GM23338 (cell line): ENCODE measurements around the gene ECE2. TPM values are rescaled to one million over a fixed set of nuclear protein-coding genes. Genes with fewer than 3 reads are reported as not detected.

Experiments
- ATAC-seq: fragments of 200-7000 bp; cut with Tn5 transposase; 3 replicates; pipeline ENCODE4 v1.9.1; 2020
- DNase-seq: peaks from one replicate; pipeline ENCODE4 v3.0.0-alpha.2; 2015; ENCODE audit warnings: low spot score
- H2AFZ ChIP-seq: fragments of 200-600 bp; sonication (generic); 2 replicates; pipeline ENCODE4 v1.8.0; 2016; ENCODE audit warnings: antibody characterized with exemption, mild to moderate bottlenecking, moderate library complexity
- H3F3A ChIP-seq: fragments of 200-600 bp; sonication (generic); replicated peaks from 2 replicates; pipeline ENCODE4 v1.8.0; 2017; ENCODE audit warnings: antibody characterized with exemption, mixed run types, low read depth
- H3K27ac ChIP-seq: fragments of 200-600 bp; sonication (generic); 2 replicates; pipeline ENCODE4 v1.6.1; 2016; ENCODE audit warnings: low read depth
- H3K27me3 ChIP-seq: fragments of 200-600 bp; sonication (generic); 2 replicates; pipeline ENCODE4 v1.8.0; 2016; ENCODE audit warnings: mild to moderate bottlenecking, mixed run types, moderate library complexity; ENCODE audit not compliant: insufficient read depth
- H3K36me3 ChIP-seq: fragments of 200-600 bp; sonication (generic); 2 replicates; pipeline ENCODE4 v1.8.0; 2016; ENCODE audit warnings: mild to moderate bottlenecking; ENCODE audit not compliant: insufficient read depth
- H3K4me1 ChIP-seq: fragments of 200-600 bp; sonication (generic); 2 replicates; pipeline ENCODE4 v1.8.0; 2016; ENCODE audit warnings: mild to moderate bottlenecking, moderate library complexity; ENCODE audit not compliant: insufficient read depth
- H3K4me2 ChIP-seq: fragments of 200-600 bp; sonication (generic); 2 replicates; pipeline ENCODE4 v1.7.1; 2017; ENCODE audit warnings: mixed run types
- H3K4me3 ChIP-seq: fragments of 200-600 bp; sonication (generic); 2 replicates; pipeline ENCODE4 v1.6.1; 2016; ENCODE audit warnings: mixed run types
- H3K79me2 ChIP-seq: fragments of 200-600 bp; sonication (generic); replicated peaks from 2 replicates; pipeline ENCODE4 v1.8.0; 2017; ENCODE audit warnings: mild to moderate bottlenecking; ENCODE audit not compliant: insufficient read depth
- H3K9me2 ChIP-seq: fragments of 200-600 bp; sonication (generic); 2 replicates; pipeline ENCODE4 v1.8.0; 2017; ENCODE audit not compliant: insufficient read depth
- H4K20me1 ChIP-seq: fragments of 200-600 bp; sonication (generic); replicated peaks from 2 replicates; pipeline ENCODE4 v1.8.0; 2017; ENCODE audit warnings: mild to moderate bottlenecking; ENCODE audit not compliant: insufficient read depth
- H3K27ac Mint-ChIP-seq: 2 replicates; pipeline ENCODE4 v1.8.0; 2020; ENCODE audit warnings: inconsistent platforms, mild to moderate bottlenecking, moderate library complexity, mixed read lengths
- H3K27me3 Mint-ChIP-seq: 3 replicates; pipeline ENCODE4 v1.8.0; 2022; ENCODE audit warnings: low read depth, mild to moderate bottlenecking, moderate library complexity, mixed read lengths, inconsistent platforms; ENCODE audit not compliant: insufficient read depth, poor library complexity
- H3K36me3 Mint-ChIP-seq: 3 replicates; pipeline ENCODE4 v1.8.0; 2021; ENCODE audit warnings: low read depth, mild to moderate bottlenecking, inconsistent platforms, moderate library complexity, mixed read lengths
- H3K4me1 Mint-ChIP-seq: 3 replicates; pipeline ENCODE4 v1.8.0; 2020; ENCODE audit warnings: mild to moderate bottlenecking, inconsistent platforms, mixed read lengths
- H3K4me3 Mint-ChIP-seq: 3 replicates; pipeline ENCODE4 v1.8.0; 2021; ENCODE audit warnings: moderate library complexity, mild to moderate bottlenecking, inconsistent platforms, mixed read lengths
- H3K9me3 Mint-ChIP-seq: 3 replicates; pipeline ENCODE4 v1.8.0; 2020; ENCODE audit warnings: moderate library complexity, mild to moderate bottlenecking, inconsistent platforms, mixed read lengths
- CREB1 ChIP-seq: fragments of 250-450 bp; sonication (Bioruptor Pico); IDR thresholded peaks from 2 replicates; pipeline ENCODE4 v1.5.0; 2020; ENCODE audit warnings: low read depth, mild to moderate bottlenecking, moderate library complexity
- ETS1 ChIP-seq: IDR thresholded peaks from 2 replicates; pipeline ENCODE4 v1.6.1; 2016; ENCODE audit warnings: antibody characterized with exemption
- EZH2 ChIP-seq: fragments of 200-600 bp; sonication (generic); IDR thresholded peaks from one replicate; pipeline ENCODE4 v1.8.0; 2017; ENCODE audit warnings: antibody characterized with exemption, mild to moderate bottlenecking, low read depth; ENCODE audit not compliant: unreplicated experiment
- EZH2phosphoT487 ChIP-seq: fragments of 200-600 bp; sonication (generic); IDR thresholded peaks from one replicate; pipeline ENCODE4 v1.8.1; 2018; ENCODE audit warnings: antibody characterized with exemption; ENCODE audit not compliant: unreplicated experiment
- STAT1 ChIP-seq: IDR thresholded peaks from one replicate; pipeline ENCODE4 v1.6.1; 2016; ENCODE audit warnings: antibody characterized with exemption; ENCODE audit not compliant: unreplicated experiment
- ZNF114 ChIP-seq: fragments of 250-450 bp; sonication (Bioruptor Pico); IDR thresholded peaks from 2 replicates; pipeline ENCODE4 v1.5.0; 2020; ENCODE audit warnings: mild to moderate bottlenecking, moderate library complexity
- polyA plus RNA-seq: library from polyadenylated mRNA; unstranded; fragments of >200 nt; fragmentation: Nextera tagmentation; extraction: Ambion mirVana; gene quantifications from 2 replicates; pipeline ENCODE4 v1.2.1, GENCODE V29; 2016
- total RNA-seq: library from RNA; depleted of rRNA; stranded (reverse); fragments of >200 nt; shearing (Covaris generic); gene quantifications from 2 replicates; pipeline ENCODE4 v1.2.3, GENCODE V29; 2014
- TF ChIP-seq, protein P1 (sequence below), 2 experiments: fragments of 200-600 bp in 1 of 2; sonication (generic) in 1 of 2; conservative IDR thresholded peaks; 2 replicates each; pipeline versions ENCODE4 v1.5.1 to v1.6.1; 2016 to 2017; ENCODE audit warnings: antibody characterized with exemption in 2 of 2, low read depth in 2 of 2, mild to moderate bottlenecking in 2 of 2, moderate library complexity in 1 of 2
- TF ChIP-seq, protein P2 (sequence below): fragments of 250-450 bp; sonication (Bioruptor Pico); IDR thresholded peaks from 2 replicates; pipeline ENCODE4 v1.5.0; 2020; ENCODE audit warnings: mild to moderate bottlenecking, moderate library complexity

The ECE2 gene
- total and polyA plus RNA-seq, 2 experiments from 2014 or later: 0.24 to 0.48 TPM

DNA sequence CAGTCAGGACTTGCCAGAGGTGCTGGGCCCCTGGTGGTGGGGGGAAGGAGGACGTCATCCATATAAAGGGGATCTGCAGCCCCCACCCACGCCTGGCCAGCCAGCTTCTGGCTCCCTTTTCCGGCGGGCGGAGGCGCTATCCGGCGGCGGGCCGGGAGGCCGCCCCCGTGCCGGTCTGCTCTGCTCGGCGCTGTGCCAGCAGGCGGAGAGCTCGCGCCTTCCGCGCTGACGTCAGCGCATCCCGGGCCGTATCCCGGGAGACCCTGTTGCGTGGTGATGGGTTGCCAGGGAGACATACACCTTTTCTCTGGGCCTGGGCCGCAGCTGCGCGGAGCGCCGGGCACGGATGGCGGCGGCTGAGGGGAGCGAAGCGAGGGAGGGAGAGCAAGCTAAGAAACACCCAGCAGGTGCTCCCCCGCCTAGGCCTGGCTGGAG is 62.7 kb downstream of the ECE2 start:
- DNase-seq (peak; percentile 93), ATAC-seq (peak; percentile 61)
- Histone ChIP-seq H3K4me1 (peaks cover 27% of the 10 kb centered on the region), H3K36me3 (0 out of 2 replicates have a peak, but pooled peaks cover 9% of the 10 kb centered on the region), H3K27me3 (no peaks in the 10 kb centered on the region), H2AFZ (no peak overlapping the region), H3K9me2 (no peaks in the 10 kb centered on the region), H3K4me2 (peak overlapping the region; percentile 90), H3K4me3 (peak overlapping the region; percentile 57), H3K79me2 (peaks cover 28% of the 10 kb centered on the region), H3F3A (peaks cover 30% of the 10 kb centered on the region), H4K20me1 (peaks cover 21% of the 10 kb centered on the region), H3K27ac (peak overlapping the region; percentile 39; the same call in 1 of the 2 replicates)
- Mint-ChIP-seq H3K27me3 (peaks cover 34% of the 10 kb centered on the region), H3K36me3 (peaks cover 32% of the 10 kb centered on the region), H3K27ac (peak overlapping the region; percentile 76), H3K4me3 (peak overlapping the region; percentile 87), H3K4me1 (peaks cover 42% of the 10 kb centered on the region), H3K9me3 (peaks cover 3% of the 10 kb centered on the region; the same call in 1 of the 3 replicates)
- no peak for TF ChIP-seq STAT1
- TF ChIP-seq CREB1 (CRISPR knock-in tag): peak; percentile 91
- TF ChIP-seq ZNF114: no peak
- TF ChIP-seq, protein P1, sequence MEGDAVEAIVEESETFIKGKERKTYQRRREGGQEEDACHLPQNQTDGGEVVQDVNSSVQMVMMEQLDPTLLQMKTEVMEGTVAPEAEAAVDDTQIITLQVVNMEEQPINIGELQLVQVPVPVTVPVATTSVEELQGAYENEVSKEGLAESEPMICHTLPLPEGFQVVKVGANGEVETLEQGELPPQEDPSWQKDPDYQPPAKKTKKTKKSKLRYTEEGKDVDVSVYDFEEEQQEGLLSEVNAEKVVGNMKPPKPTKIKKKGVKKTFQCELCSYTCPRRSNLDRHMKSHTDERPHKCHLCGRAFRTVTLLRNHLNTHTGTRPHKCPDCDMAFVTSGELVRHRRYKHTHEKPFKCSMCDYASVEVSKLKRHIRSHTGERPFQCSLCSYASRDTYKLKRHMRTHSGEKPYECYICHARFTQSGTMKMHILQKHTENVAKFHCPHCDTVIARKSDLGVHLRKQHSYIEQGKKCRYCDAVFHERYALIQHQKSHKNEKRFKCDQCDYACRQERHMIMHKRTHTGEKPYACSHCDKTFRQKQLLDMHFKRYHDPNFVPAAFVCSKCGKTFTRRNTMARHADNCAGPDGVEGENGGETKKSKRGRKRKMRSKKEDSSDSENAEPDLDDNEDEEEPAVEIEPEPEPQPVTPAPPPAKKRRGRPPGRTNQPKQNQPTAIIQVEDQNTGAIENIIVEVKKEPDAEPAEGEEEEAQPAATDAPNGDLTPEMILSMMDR (conservative IDR thresholded peaks at IDR 0.05; ENCODE audit: low read depth in 2 of 2): peak in 1 of 2 experiments; percentile 25; a peak in 1 of 4 replicates

DNA sequence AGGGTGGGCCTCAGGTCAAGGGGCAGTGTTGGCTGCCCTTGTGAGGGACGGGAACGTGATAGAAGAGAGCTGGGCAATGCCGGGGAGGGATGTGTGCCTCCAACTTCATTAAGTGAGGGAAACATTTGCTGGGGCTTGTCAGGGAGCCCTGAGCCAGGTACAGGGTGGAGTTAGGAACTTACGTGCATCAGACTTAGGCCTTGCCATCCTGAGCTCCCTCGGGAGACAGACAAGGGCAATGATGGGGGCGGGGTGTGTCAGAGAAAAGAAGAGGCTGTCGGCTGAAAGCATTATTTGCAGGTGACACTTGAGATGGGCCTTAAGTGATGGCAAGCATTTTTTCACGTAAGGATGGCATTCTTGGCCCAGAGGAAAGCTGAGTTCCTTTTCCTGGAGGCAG is 63.2 kb downstream of the ECE2 start:
- H3K27me3 ChIP-seq: no peaks in the 10 kb centered on the region
- H3K4me3 ChIP-seq: peak overlapping the region; percentile 57
- H3K36me3 ChIP-seq: 0 out of 2 replicates have a peak, but pooled peaks cover 4% of the 10 kb centered on the region
- no peak overlapping the region for H2AFZ ChIP-seq
- Mint-ChIP-seq H3K4me3 (peak overlapping the region; percentile 59), H3K36me3 (peaks cover 27% of the 10 kb centered on the region), H3K4me1 (peaks cover 42% of the 10 kb centered on the region), H3K27ac (no peak overlapping the region), H3K9me3 (peaks cover 3% of the 10 kb centered on the region; the same call in 1 of the 3 replicates), H3K27me3 (peaks cover 32% of the 10 kb centered on the region)
- no peak overlapping the region for H3K27ac ChIP-seq
- H4K20me1 ChIP-seq: peaks cover 17% of the 10 kb centered on the region
- H3F3A ChIP-seq: peaks cover 26% of the 10 kb centered on the region
- H3K4me2 ChIP-seq: peak overlapping the region; percentile 90
- ATAC-seq: no peak
- H3K9me2 ChIP-seq: no peaks in the 10 kb centered on the region
- peaks cover 28% of the 10 kb centered on the region for H3K79me2 ChIP-seq
- peak; percentile 40 for DNase-seq
- peaks cover 27% of the 10 kb centered on the region for H3K4me1 ChIP-seq
- TF ChIP-seq EZH2phosphoT487 (no peak), EZH2 (no peak), ETS1 (no peak), ZNF114 (no peak)
- TF ChIP-seq, protein P1 (conservative IDR thresholded peaks at IDR 0.05; ENCODE audit: low read depth in 2 of 2): no peak
- TF ChIP-seq, protein P2, sequence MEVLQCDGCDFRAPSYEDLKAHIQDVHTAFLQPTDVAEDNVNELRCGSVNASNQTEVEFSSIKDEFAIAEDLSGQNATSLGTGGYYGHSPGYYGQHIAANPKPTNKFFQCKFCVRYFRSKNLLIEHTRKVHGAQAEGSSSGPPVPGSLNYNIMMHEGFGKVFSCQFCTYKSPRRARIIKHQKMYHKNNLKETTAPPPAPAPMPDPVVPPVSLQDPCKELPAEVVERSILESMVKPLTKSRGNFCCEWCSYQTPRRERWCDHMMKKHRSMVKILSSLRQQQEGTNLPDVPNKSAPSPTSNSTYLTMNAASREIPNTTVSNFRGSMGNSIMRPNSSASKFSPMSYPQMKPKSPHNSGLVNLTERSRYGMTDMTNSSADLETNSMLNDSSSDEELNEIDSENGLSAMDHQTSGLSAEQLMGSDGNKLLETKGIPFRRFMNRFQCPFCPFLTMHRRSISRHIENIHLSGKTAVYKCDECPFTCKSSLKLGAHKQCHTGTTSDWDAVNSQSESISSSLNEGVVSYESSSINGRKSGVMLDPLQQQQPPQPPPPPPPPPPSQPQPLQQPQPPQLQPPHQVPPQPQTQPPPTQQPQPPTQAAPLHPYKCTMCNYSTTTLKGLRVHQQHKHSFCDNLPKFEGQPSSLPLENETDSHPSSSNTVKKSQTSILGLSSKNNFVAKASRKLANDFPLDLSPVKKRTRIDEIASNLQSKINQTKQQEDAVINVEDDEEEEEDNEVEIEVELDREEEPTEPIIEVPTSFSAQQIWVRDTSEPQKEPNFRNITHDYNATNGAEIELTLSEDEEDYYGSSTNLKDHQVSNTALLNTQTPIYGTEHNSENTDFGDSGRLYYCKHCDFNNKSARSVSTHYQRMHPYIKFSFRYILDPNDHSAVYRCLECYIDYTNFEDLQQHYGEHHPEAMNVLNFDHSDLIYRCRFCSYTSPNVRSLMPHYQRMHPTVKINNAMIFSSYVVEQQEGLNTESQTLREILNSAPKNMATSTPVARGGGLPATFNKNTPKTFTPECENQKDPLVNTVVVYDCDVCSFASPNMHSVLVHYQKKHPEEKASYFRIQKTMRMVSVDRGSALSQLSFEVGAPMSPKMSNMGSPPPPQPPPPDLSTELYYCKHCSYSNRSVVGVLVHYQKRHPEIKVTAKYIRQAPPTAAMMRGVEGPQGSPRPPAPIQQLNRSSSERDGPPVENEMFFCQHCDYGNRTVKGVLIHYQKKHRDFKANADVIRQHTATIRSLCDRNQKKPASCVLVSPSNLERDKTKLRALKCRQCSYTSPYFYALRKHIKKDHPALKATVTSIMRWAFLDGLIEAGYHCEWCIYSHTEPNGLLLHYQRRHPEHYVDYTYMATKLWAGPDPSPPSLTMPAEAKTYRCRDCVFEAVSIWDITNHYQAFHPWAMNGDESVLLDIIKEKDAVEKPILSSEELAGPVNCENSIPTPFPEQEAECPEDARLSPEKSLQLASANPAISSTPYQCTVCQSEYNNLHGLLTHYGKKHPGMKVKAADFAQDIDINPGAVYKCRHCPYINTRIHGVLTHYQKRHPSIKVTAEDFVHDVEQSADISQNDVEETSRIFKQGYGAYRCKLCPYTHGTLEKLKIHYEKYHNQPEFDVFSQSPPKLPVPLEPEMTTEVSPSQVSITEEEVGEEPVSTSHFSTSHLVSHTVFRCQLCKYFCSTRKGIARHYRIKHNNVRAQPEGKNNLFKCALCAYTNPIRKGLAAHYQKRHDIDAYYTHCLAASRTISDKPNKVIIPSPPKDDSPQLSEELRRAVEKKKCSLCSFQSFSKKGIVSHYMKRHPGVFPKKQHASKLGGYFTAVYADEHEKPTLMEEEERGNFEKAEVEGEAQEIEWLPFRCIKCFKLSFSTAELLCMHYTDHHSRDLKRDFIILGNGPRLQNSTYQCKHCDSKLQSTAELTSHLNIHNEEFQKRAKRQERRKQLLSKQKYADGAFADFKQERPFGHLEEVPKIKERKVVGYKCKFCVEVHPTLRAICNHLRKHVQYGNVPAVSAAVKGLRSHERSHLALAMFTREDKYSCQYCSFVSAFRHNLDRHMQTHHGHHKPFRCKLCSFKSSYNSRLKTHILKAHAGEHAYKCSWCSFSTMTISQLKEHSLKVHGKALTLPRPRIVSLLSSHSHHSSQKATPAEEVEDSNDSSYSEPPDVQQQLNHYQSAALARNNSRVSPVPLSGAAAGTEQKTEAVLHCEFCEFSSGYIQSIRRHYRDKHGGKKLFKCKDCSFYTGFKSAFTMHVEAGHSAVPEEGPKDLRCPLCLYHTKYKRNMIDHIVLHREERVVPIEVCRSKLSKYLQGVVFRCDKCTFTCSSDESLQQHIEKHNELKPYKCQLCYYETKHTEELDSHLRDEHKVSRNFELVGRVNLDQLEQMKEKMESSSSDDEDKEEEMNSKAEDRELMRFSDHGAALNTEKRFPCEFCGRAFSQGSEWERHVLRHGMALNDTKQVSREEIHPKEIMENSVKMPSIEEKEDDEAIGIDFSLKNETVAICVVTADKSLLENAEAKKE (CRISPR knock-in tag): no peak
